GM12878 (cell line): ENCODE measurements around the gene ATOH7. TPM values are rescaled to one million over a fixed set of nuclear protein-coding genes. Genes with fewer than 3 reads are reported as not detected.

Experiments
- ATAC-seq: fragments of 200-7000 bp; cut with Tn5 transposase; 3 replicates; pipeline ENCODE4 v1.9.1; 2020; ENCODE audit warnings: mild to moderate bottlenecking, moderate library complexity
- BruUV-seq: library from RNA; stranded (reverse); fragments of 400-500 nt; replicated peaks from 2 replicates; lab custom pipeline; 2021; lab: Mats Ljungman, UMichigan
- CTCF ChIA-PET: fragments of 300-600 bp; sonication (Branson Sonifier 250); formaldehyde crosslinking; extraction: SDS; loops from one replicate; lab custom pipeline; 2021; ENCODE audit warnings: inconsistent platforms; lab: Yijun Ruan, JAX
- POLR2A ChIA-PET: fragments of 350-600 bp; formaldehyde crosslinking; extraction: SDS; loops from one replicate; lab custom pipeline; 2021; ENCODE audit warnings: inconsistent platforms; lab: Charles Lee
- RAD21 ChIA-PET: fragments of 300-600 bp; sonication (Branson Sonifier 250); formaldehyde crosslinking; loops from one replicate; lab custom pipeline; 2023; ENCODE audit warnings: antibody characterized with exemption; ENCODE audit not compliant: unreplicated experiment; lab: Charles Lee
- SMC1A ChIA-PET: fragments of 300-600 bp; sonication (Branson Sonifier 250); formaldehyde crosslinking; loops from one replicate; lab custom pipeline; 2023; ENCODE audit not compliant: unreplicated experiment, uncharacterized antibody; lab: Charles Lee
- DNase-seq: peaks from one replicate; pipeline ENCODE4 v3.0.0-alpha.2; 2011; ENCODE audit warnings: low read depth, low spot score
- FAIRE-seq: peaks from 3 replicates; lab custom pipeline; 2011; peaks lifted over from hg19 to GRCh38; lab: Jason Lieb, UNC
- H2AFZ ChIP-seq: 2 replicates; pipeline ENCODE4 v1.6.0; 2011; ENCODE audit warnings: low read depth, low read length, control low read depth; ENCODE audit not compliant: control insufficient read depth
- H3K27ac ChIP-seq: 2 replicates; pipeline ENCODE4 v1.5.1; 2011; ENCODE audit warnings: control low read depth; ENCODE audit not compliant: control insufficient read depth, insufficient read depth
- H3K27me3 ChIP-seq, 2 experiments: replicated peaks in 1 of 2; 2 replicates each; pipeline versions ENCODE4 v1.6.0 to v1.6.1; 2011; ENCODE audit warnings: low read length in 1 of 2; ENCODE audit not compliant: control insufficient read depth in 2 of 2, insufficient read depth in 2 of 2
- H3K36me3 ChIP-seq, 2 experiments: 2 replicates each; pipeline ENCODE4 v1.5.1; 2011; ENCODE audit warnings: low read length in 1 of 2; ENCODE audit not compliant: control insufficient read depth in 2 of 2, insufficient read depth in 2 of 2
- H3K4me1 ChIP-seq: 2 replicates; pipeline ENCODE4 v1.6.1; 2011; ENCODE audit warnings: mild to moderate bottlenecking, low read length, moderate library complexity, mixed read lengths; ENCODE audit not compliant: control insufficient read depth, insufficient read depth
- H3K4me2 ChIP-seq: 2 replicates; pipeline ENCODE4 v1.6.0; 2011; ENCODE audit warnings: control low read depth; ENCODE audit not compliant: control insufficient read depth, insufficient read depth
- H3K4me3 ChIP-seq: fragments of 200-600 bp; sonication (generic); 2 replicates; pipeline ENCODE4 v1.5.1; 2016
- H3K79me2 ChIP-seq: 2 replicates; pipeline ENCODE4 v1.6.0; 2011; ENCODE audit warnings: low read length; ENCODE audit not compliant: control insufficient read depth, insufficient read depth
- H3K9ac ChIP-seq: 2 replicates; pipeline ENCODE4 v1.8.0; 2011; ENCODE audit warnings: low read length, control low read depth, mixed read lengths; ENCODE audit not compliant: control insufficient read depth, insufficient read depth
- H3K9me3 ChIP-seq: replicated peaks from 3 replicates; pipeline ENCODE4 v1.5.1; 2011; ENCODE audit warnings: mild to moderate bottlenecking, low read length; ENCODE audit not compliant: control insufficient read depth, insufficient read depth
- H4K20me1 ChIP-seq: 2 replicates; pipeline ENCODE4 v1.6.0; 2011; ENCODE audit not compliant: control insufficient read depth, insufficient read depth
- ASH2L ChIP-seq: fragments of 300-600, 200-600 bp; sonication (generic); IDR thresholded peaks from 2 replicates; pipeline ENCODE4 v1.6.1; 2017; ENCODE audit warnings: low read depth, mild to moderate bottlenecking, borderline replicate concordance
- MXI1 ChIP-seq: fragments of 150-350 bp; IDR thresholded peaks from 2 replicates; pipeline ENCODE4 v1.6.1; 2011; ENCODE audit warnings: low read depth, mild to moderate bottlenecking, inconsistent platforms, low read length, improper control_type of control experiment
- PAX8 ChIP-seq: fragments of 450-650 bp; IDR thresholded peaks from 2 replicates; pipeline ENCODE4 v1.6.1; 2017; ENCODE audit warnings: mild to moderate bottlenecking, moderate library complexity
- TCF12 ChIP-seq: IDR thresholded peaks from 2 replicates; pipeline ENCODE4 v1.6.1; 2011; ENCODE audit warnings: low read depth, mild to moderate bottlenecking, low read length
- WGBS: methylation state at CpG from one replicate; pipeline ENCODE4 v1.1.6; 2016; ENCODE audit warnings: low lambda C conversion rate; ENCODE audit not compliant: insufficient replicate concordance, insufficient coverage; ENCODE audit errors: missing lambda C conversion rate; 5-methylcytosine and 5-hydroxymethylcytosine counted together
- in situ Hi-C: fragments of 300-500 bp; cut with MboI; formaldehyde crosslinking; loops from 9 replicates; pipeline ENCODE4 v1.14.3; 2018; ENCODE audit warnings: mixed read lengths
- intact Hi-C: fragments of 100-400 bp; cut with micrococcal nuclease; formaldehyde crosslinking; loops from one replicate; pipeline ENCODE4 v1.14.2; 2022; ENCODE audit not compliant: unreplicated experiment
- polyA plus RNA-seq, 11 experiments: library from polyadenylated mRNA; depleted of rRNA in 4 of 11; unstranded in 6 of 11; stranded (reverse) in 5 of 11; fragments of >200 nt; fragmentation: Nextera tagmentation in 4 of 11; fragmentation: Illumina TruSeq in 1 of 11; extraction: Ambion mirVana in 4 of 11; extraction: Trizol in 1 of 11; gene quantifications; 1 replicate in 1 of 11; 2 replicates in 10 of 11; pipeline versions ENCODE4 v1.2.1 to v1.2.3, GENCODE V29; 2011 to 2016; ENCODE audit warnings: inconsistent platforms in 2 of 11, missing spikeins in 2 of 11, low read depth in 1 of 11
- total RNA-seq, 4 experiments: library from RNA; depleted of rRNA in 3 of 4; stranded (reverse); fragments of >200 nt in 3 of 4; fragmentation: Illumina TruSeq in 1 of 4; extraction: Trizol in 1 of 4; gene quantifications; 2 replicates each; pipeline versions ENCODE4 v1.2.1 to v1.2.3, GENCODE V29; 2013 to 2021
- TF ChIP-seq, protein P1 (sequence below): fragments of 450-650 bp; IDR thresholded peaks from 2 replicates; pipeline ENCODE4 v1.6.1; 2017; ENCODE audit warnings: low read depth, mild to moderate bottlenecking, moderate library complexity
- TF ChIP-seq, protein P2 (sequence below): fragments of 450-650 bp; conservative IDR thresholded peaks from 2 replicates; pipeline ENCODE4 v1.6.1; 2017; ENCODE audit warnings: mild to moderate bottlenecking, moderate library complexity
- TF ChIP-seq, protein P3 (sequence below): IDR thresholded peaks from 2 replicates; pipeline ENCODE4 v1.6.1; 2012; ENCODE audit warnings: low read depth, low read length, improper control_type of control experiment

Gene ATOH7
- total and polyA plus RNA-seq, 10 of the 15 experiments (the other 5 are each of a cell fraction or from before 2014, with no cell fraction given) = not detected

DNA sequence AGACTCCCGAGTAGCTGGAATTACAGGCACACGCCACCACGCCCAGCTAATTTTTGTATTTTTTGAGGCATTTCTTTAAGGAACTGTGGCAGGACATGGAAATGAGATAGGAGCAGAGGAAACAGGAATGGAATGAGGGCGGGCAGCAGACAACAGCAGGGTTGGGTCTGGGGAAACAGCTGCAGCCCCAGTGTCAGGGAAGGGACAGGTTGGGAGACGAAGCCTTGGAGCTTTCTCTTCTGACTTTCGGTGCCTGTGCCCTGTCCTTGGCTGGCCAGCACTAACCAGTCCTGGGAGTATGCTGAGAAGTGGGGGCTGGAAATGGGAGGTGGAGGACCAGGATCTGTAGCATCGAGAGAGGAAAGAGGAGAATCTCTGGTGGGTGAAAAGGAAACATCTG lies 47.4 kb downstream of the ATOH7 start:
- ATAC-seq (no peak), DNase-seq (no peak), FAIRE-seq (no peak)
- ChIA-PET POLR2A (no interaction called here), SMC1A (no interaction called here), RAD21 (no interaction called here), CTCF (interaction anchor here (1.1 to 1.8 kb wide), 2 partner anchors 27 to 28 kb away, joined by 3 to 4 read pairs; no protein-coding TSS in a partner anchor)
- no peak overlapping the region for H3K4me3 ChIP-seq
- no peaks in the 10 kb centered on the region for H3K79me2 ChIP-seq
- intact Hi-C loops = no loop called here
- in situ Hi-C loops = no loop called here
- H3K27ac ChIP-seq = no peak overlapping the region
- no peak overlapping the region for H3K9ac ChIP-seq
- TF ChIP-seq, protein P1, sequence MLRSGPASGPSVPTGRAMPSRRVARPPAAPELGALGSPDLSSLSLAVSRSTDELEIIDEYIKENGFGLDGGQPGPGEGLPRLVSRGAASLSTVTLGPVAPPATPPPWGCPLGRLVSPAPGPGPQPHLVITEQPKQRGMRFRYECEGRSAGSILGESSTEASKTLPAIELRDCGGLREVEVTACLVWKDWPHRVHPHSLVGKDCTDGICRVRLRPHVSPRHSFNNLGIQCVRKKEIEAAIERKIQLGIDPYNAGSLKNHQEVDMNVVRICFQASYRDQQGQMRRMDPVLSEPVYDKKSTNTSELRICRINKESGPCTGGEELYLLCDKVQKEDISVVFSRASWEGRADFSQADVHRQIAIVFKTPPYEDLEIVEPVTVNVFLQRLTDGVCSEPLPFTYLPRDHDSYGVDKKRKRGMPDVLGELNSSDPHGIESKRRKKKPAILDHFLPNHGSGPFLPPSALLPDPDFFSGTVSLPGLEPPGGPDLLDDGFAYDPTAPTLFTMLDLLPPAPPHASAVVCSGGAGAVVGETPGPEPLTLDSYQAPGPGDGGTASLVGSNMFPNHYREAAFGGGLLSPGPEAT = no peak
- TF ChIP-seq ASH2L (no peak), PAX8 (no peak), MXI1 (no peak), TCF12 (no peak)
- TF ChIP-seq, protein P2, sequence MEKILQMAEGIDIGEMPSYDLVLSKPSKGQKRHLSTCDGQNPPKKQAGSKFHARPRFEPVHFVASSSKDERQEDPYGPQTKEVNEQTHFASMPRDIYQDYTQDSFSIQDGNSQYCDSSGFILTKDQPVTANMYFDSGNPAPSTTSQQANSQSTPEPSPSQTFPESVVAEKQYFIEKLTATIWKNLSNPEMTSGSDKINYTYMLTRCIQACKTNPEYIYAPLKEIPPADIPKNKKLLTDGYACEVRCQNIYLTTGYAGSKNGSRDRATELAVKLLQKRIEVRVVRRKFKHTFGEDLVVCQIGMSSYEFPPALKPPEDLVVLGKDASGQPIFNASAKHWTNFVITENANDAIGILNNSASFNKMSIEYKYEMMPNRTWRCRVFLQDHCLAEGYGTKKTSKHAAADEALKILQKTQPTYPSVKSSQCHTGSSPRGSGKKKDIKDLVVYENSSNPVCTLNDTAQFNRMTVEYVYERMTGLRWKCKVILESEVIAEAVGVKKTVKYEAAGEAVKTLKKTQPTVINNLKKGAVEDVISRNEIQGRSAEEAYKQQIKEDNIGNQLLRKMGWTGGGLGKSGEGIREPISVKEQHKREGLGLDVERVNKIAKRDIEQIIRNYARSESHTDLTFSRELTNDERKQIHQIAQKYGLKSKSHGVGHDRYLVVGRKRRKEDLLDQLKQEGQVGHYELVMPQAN = no peak
- TF ChIP-seq, protein P3, sequence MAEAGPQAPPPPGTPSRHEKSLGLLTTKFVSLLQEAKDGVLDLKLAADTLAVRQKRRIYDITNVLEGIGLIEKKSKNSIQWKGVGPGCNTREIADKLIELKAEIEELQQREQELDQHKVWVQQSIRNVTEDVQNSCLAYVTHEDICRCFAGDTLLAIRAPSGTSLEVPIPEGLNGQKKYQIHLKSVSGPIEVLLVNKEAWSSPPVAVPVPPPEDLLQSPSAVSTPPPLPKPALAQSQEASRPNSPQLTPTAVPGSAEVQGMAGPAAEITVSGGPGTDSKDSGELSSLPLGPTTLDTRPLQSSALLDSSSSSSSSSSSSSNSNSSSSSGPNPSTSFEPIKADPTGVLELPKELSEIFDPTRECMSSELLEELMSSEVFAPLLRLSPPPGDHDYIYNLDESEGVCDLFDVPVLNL = no peak
- 52% methylated on average over 7 of the region's 7 CpGs for WGBS
- H2AFZ ChIP-seq = no peak overlapping the region
- BruUV-seq = no TSS peak
- H3K9me3 ChIP-seq = no peaks in the 10 kb centered on the region
- H3K4me2 ChIP-seq = no peak overlapping the region
- H4K20me1 ChIP-seq = no peaks in the 10 kb centered on the region
- H3K4me1 ChIP-seq = no peaks in the 10 kb centered on the region
- H3K36me3 ChIP-seq = no peaks in the 10 kb centered on the region
- H3K27me3 ChIP-seq = no peaks in the 10 kb centered on the region

Other genes with a start within 250 kb of the ATOH7 start
- gene HERC4, start 156.8 kb downstream of the ATOH7 start, total RNA-seq (2014; rRNA removed) = 27.3 and 33.0 TPM in 2 replicates
- 36.8 and 38.8 TPM in 2 replicates for gene HERC4, start 156.8 kb downstream of the ATOH7 start, total RNA-seq (2014; rRNA removed; fragmentation: Illumina TruSeq; extraction: Trizol)
- gene HERC4, start 156.8 kb downstream of the ATOH7 start, total RNA-seq (2021) = 33.1 and 33.8 TPM in 2 replicates
- 28.9 and 49.9 TPM in 2 replicates for gene HERC4, start 156.8 kb downstream of the ATOH7 start, polyA plus RNA-seq (2011; rRNA removed)
- gene HERC4, start 156.8 kb downstream of the ATOH7 start, polyA plus RNA-seq (2014; fragmentation: Illumina TruSeq; extraction: Trizol) = 23.6 and 28.8 TPM in 2 replicates
- gene HERC4, start 156.8 kb downstream of the ATOH7 start, polyA plus RNA-seq (2014; fragmentation: Nextera tagmentation; extraction: Ambion mirVana) = 10 to 100 TPM in 1 of 2 experiments, 1 to 10 TPM in 1; 9.7 to 11.5 TPM
- 17.1 and 20.2 TPM in 2 replicates for gene HERC4, start 156.8 kb downstream of the ATOH7 start, polyA plus RNA-seq (2014; rRNA removed)
- gene HERC4, start 156.8 kb downstream of the ATOH7 start, polyA plus RNA-seq (2016; fragmentation: Nextera tagmentation; extraction: Ambion mirVana) = 10 to 100 TPM; 22.9 to 23.2 TPM
- 0.05 TPM in 1 of 2 replicates, not detected in the other for gene MYPN, start 122.6 kb downstream of the ATOH7 start, total RNA-seq (2014; rRNA removed)
- gene MYPN, start 122.6 kb downstream of the ATOH7 start, total RNA-seq (2014; rRNA removed; fragmentation: Illumina TruSeq; extraction: Trizol) = not detected in 2 replicates
- not detected in 2 replicates for gene MYPN, start 122.6 kb downstream of the ATOH7 start, total RNA-seq (2021)
- not detected in 2 replicates for gene MYPN, start 122.6 kb downstream of the ATOH7 start, polyA plus RNA-seq (2011; rRNA removed)
- 0.01 TPM in 1 of 2 replicates, not detected in the other for gene MYPN, start 122.6 kb downstream of the ATOH7 start, polyA plus RNA-seq (2014; fragmentation: Illumina TruSeq; extraction: Trizol)
- under 1 TPM in 1 of 2 experiments, not detected in 1; 0.02 TPM for gene MYPN, start 122.6 kb downstream of the ATOH7 start, polyA plus RNA-seq (2014; fragmentation: Nextera tagmentation; extraction: Ambion mirVana)
- not detected in 2 replicates for gene MYPN, start 122.6 kb downstream of the ATOH7 start, polyA plus RNA-seq (2014; rRNA removed)
- not detected for gene MYPN, start 122.6 kb downstream of the ATOH7 start, polyA plus RNA-seq (2016; fragmentation: Nextera tagmentation; extraction: Ambion mirVana)
- gene HNRNPH3, start 100.0 kb upstream of the ATOH7 start, total RNA-seq (2014; rRNA removed) = 20.1 and 23.4 TPM in 2 replicates
- 21.1 and 24.0 TPM in 2 replicates for gene HNRNPH3, start 100.0 kb upstream of the ATOH7 start, total RNA-seq (2014; rRNA removed; fragmentation: Illumina TruSeq; extraction: Trizol)
- 98.1 and 104 TPM in 2 replicates for gene HNRNPH3, start 100.0 kb upstream of the ATOH7 start, total RNA-seq (2021)
- 139 and 198 TPM in 2 replicates for gene HNRNPH3, start 100.0 kb upstream of the ATOH7 start, polyA plus RNA-seq (2011; rRNA removed)
- 292 and 414 TPM in 2 replicates for gene HNRNPH3, start 100.0 kb upstream of the ATOH7 start, polyA plus RNA-seq (2014; fragmentation: Illumina TruSeq; extraction: Trizol)
- gene HNRNPH3, start 100.0 kb upstream of the ATOH7 start, polyA plus RNA-seq (2014; fragmentation: Nextera tagmentation; extraction: Ambion mirVana) = 10 to 100 TPM; 76.0 to 98.7 TPM
- gene HNRNPH3, start 100.0 kb upstream of the ATOH7 start, polyA plus RNA-seq (2014; rRNA removed) = 142 and 181 TPM in 2 replicates
- 100 to 1,000 TPM; 198 to 230 TPM for gene HNRNPH3, start 100.0 kb upstream of the ATOH7 start, polyA plus RNA-seq (2016; fragmentation: Nextera tagmentation; extraction: Ambion mirVana)
- 2.0 and 3.3 TPM in 2 replicates for gene PBLD, start 100.8 kb upstream of the ATOH7 start, total RNA-seq (2014; rRNA removed)
- 2.5 and 2.8 TPM in 2 replicates for gene PBLD, start 100.8 kb upstream of the ATOH7 start, total RNA-seq (2014; rRNA removed; fragmentation: Illumina TruSeq; extraction: Trizol)
- gene PBLD, start 100.8 kb upstream of the ATOH7 start, total RNA-seq (2021) = 1.5 and 1.9 TPM in 2 replicates
- gene PBLD, start 100.8 kb upstream of the ATOH7 start, polyA plus RNA-seq (2011; rRNA removed) = 0.68 and 0.78 TPM in 2 replicates
- gene PBLD, start 100.8 kb upstream of the ATOH7 start, polyA plus RNA-seq (2014; fragmentation: Illumina TruSeq; extraction: Trizol) = 2.8 and 3.4 TPM in 2 replicates
- gene PBLD, start 100.8 kb upstream of the ATOH7 start, polyA plus RNA-seq (2014; fragmentation: Nextera tagmentation; extraction: Ambion mirVana) = 1 to 10 TPM; 1.0 to 1.2 TPM
- gene PBLD, start 100.8 kb upstream of the ATOH7 start, polyA plus RNA-seq (2014; rRNA removed) = 1.4 and 1.6 TPM in 2 replicates
- gene PBLD, start 100.8 kb upstream of the ATOH7 start, polyA plus RNA-seq (2016; fragmentation: Nextera tagmentation; extraction: Ambion mirVana) = 1 to 10 TPM; 1.4 to 2.0 TPM
- gene RUFY2, start 175.2 kb upstream of the ATOH7 start, total RNA-seq (2014; rRNA removed) = 7.1 and 10.9 TPM in 2 replicates
- gene RUFY2, start 175.2 kb upstream of the ATOH7 start, total RNA-seq (2014; rRNA removed; fragmentation: Illumina TruSeq; extraction: Trizol) = 8.4 and 9.3 TPM in 2 replicates
- gene RUFY2, start 175.2 kb upstream of the ATOH7 start, total RNA-seq (2021) = 5.4 and 6.2 TPM in 2 replicates
- 7.6 and 13.1 TPM in 2 replicates for gene RUFY2, start 175.2 kb upstream of the ATOH7 start, polyA plus RNA-seq (2011; rRNA removed)
- gene RUFY2, start 175.2 kb upstream of the ATOH7 start, polyA plus RNA-seq (2014; fragmentation: Illumina TruSeq; extraction: Trizol) = 4.8 and 6.5 TPM in 2 replicates
- 1 to 10 TPM; 1.7 to 2.3 TPM for gene RUFY2, start 175.2 kb upstream of the ATOH7 start, polyA plus RNA-seq (2014; fragmentation: Nextera tagmentation; extraction: Ambion mirVana)
- 3.7 and 5.0 TPM in 2 replicates for gene RUFY2, start 175.2 kb upstream of the ATOH7 start, polyA plus RNA-seq (2014; rRNA removed)
- 1 to 10 TPM; 5.5 to 6.4 TPM for gene RUFY2, start 175.2 kb upstream of the ATOH7 start, polyA plus RNA-seq (2016; fragmentation: Nextera tagmentation; extraction: Ambion mirVana)
- 36.2 and 38.1 TPM in 2 replicates for gene DNA2, start 239.9 kb upstream of the ATOH7 start, total RNA-seq (2014; rRNA removed)
- gene DNA2, start 239.9 kb upstream of the ATOH7 start, total RNA-seq (2014; rRNA removed; fragmentation: Illumina TruSeq; extraction: Trizol) = 35.8 and 40.9 TPM in 2 replicates
- gene DNA2, start 239.9 kb upstream of the ATOH7 start, total RNA-seq (2021) = 34.8 and 41.8 TPM in 2 replicates
- gene DNA2, start 239.9 kb upstream of the ATOH7 start, polyA plus RNA-seq (2011; rRNA removed) = 29.2 and 45.7 TPM in 2 replicates
- 32.6 and 38.5 TPM in 2 replicates for gene DNA2, start 239.9 kb upstream of the ATOH7 start, polyA plus RNA-seq (2014; fragmentation: Illumina TruSeq; extraction: Trizol)
- gene DNA2, start 239.9 kb upstream of the ATOH7 start, polyA plus RNA-seq (2014; fragmentation: Nextera tagmentation; extraction: Ambion mirVana) = 10 to 100 TPM; 17.7 to 19.6 TPM
- gene DNA2, start 239.9 kb upstream of the ATOH7 start, polyA plus RNA-seq (2014; rRNA removed) = 20.2 and 21.9 TPM in 2 replicates
- 10 to 100 TPM; 25.7 to 27.7 TPM for gene DNA2, start 239.9 kb upstream of the ATOH7 start, polyA plus RNA-seq (2016; fragmentation: Nextera tagmentation; extraction: Ambion mirVana)